Lower lobe of right lung (tissue), 2 donors: ENCODE results near the gene MAP9. TPM values are rescaled to one million over a fixed set of nuclear protein-coding genes. Genes with fewer than 3 reads are reported as not detected.

Experiments used
- ATAC-seq, 2 donors: fragments of 200-7000 bp; cut with Tn5 transposase; one replicate each; pipeline ENCODE4 v1.9.1; 2020 to 2022; ENCODE audit warnings: mild to moderate bottlenecking in 2 of 2, moderate library complexity in 2 of 2
- DNase-seq: peaks from one replicate; pipeline ENCODE4 v3.0.0-alpha.2; 2020
- H3K27ac ChIP-seq: fragments of 200-600 bp; one replicate; pipeline ENCODE4 v1.8.0; 2022
- H3K27me3 ChIP-seq: fragments of 200-600 bp; one replicate; pipeline ENCODE4 v1.8.0; 2022; ENCODE audit warnings: low read depth
- H3K36me3 ChIP-seq: fragments of 200-600 bp; one replicate; pipeline ENCODE4 v1.8.0; 2022; ENCODE audit warnings: mild to moderate bottlenecking
- H3K4me1 ChIP-seq: fragments of 200-600 bp; one replicate; pipeline ENCODE4 v1.8.0; 2022
- H3K4me3 ChIP-seq: fragments of 200-600 bp; one replicate; pipeline ENCODE4 v1.8.0; 2022; ENCODE audit warnings: mild to moderate bottlenecking
- H3K9me3 ChIP-seq: fragments of 200-600 bp; one replicate; pipeline ENCODE4 v1.8.0; 2022
- CTCF ChIP-seq: fragments of 200-600 bp; IDR thresholded peaks from one replicate; pipeline ENCODE4 v1.8.0; 2022; ENCODE audit warnings: antibody characterized with exemption, mild to moderate bottlenecking
- intact Hi-C: fragments of 100-400 bp; cut with DNase I; formaldehyde crosslinking; loops from one replicate; pipeline ENCODE4 v1.11.0; 2022
- total RNA-seq: library from RNA; stranded (reverse); fragmentation: NEBNext Ultra II Directional; extraction: Animal tissue kit (Norgen Biotek cat#: 25700); gene quantifications from one replicate; pipeline ENCODE4 v1.2.1, GENCODE V29; 2021
- donor health status: DM: no; HTN: yes; CAD: no; lungs with severe emphysema.

The MAP9 gene
- total RNA-seq, 1 donor from 2014 or later: 14.7 TPM

GRCh38 chr4:155304375-155304774, 72.4 kb downstream of the MAP9 start:
- no peak overlapping the region for H3K27ac ChIP-seq
- no peaks in the 10 kb centered on the region for H3K27me3 ChIP-seq
- TF ChIP-seq CTCF: no peak
- H3K4me1 ChIP-seq: no peaks in the 10 kb centered on the region
- no peak overlapping the region for H3K4me3 ChIP-seq
- H3K36me3 ChIP-seq: no peaks in the 10 kb centered on the region
- peak in 1 of 2 donors; percentile 54 for ATAC-seq
- DNase-seq: no peak
- H3K9me3 ChIP-seq: no peaks in the 10 kb centered on the region
- intact Hi-C loops: no loop called here

DNA sequence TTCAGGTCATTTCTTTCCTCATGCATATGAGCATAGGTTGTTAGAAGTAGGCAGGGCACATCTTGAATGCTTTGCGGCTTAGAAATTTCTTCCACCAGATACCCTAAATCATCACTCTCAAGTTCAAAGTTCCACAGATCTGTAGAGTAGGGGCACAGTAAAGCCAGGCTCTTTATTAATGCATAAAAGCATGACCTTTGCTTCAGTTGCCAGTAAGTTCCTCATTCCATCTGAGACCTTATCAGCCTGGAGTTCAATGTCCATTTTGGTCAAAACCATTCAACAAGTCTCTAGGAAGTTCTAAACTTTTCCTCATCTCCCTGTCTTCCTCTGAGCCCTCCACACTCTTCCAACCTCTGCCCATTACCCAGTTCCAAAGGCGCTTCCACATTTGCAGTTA, 77.7 kb downstream of the MAP9 start:
- H3K9me3 ChIP-seq: no peaks in the 10 kb centered on the region
- intact Hi-C loops: no loop called here
- H3K27ac ChIP-seq: no peak overlapping the region
- DNase-seq: no peak
- H3K4me3 ChIP-seq: no peak overlapping the region
- no peak for TF ChIP-seq CTCF
- H3K36me3 ChIP-seq: no peaks in the 10 kb centered on the region
- H3K27me3 ChIP-seq: no peaks in the 10 kb centered on the region
- no peaks in the 10 kb centered on the region for H3K4me1 ChIP-seq
- ATAC-seq: no peak

Other genes starting within 250 kb of the MAP9 start
- gene NPY2R, start 168.3 kb downstream of the MAP9 start, total RNA-seq: 0.27 TPM